OCI-LY7 (cell line): Measurements from ENCODE around the gene ITIH1. TPM values are rescaled to one million over a fixed set of nuclear protein-coding genes. Genes with fewer than 3 reads are reported as not detected.

Experiments used
- BruUV-seq: library from RNA; stranded (reverse); fragments of 400-500 nt; replicated peaks from 2 replicates; lab custom pipeline; 2021; lab: Mats Ljungman, UMichigan
- CTCF ChIA-PET: fragments of 300-600 bp; sonication (Branson Sonifier 250); formaldehyde crosslinking; loops from one replicate; lab custom pipeline; 2022; ENCODE audit warnings: antibody characterized with exemption; ENCODE audit not compliant: unreplicated experiment; lab: Charles Lee
- POLR2A ChIA-PET: fragments of 300-600 bp; sonication (Branson Sonifier 250); formaldehyde crosslinking; loops from one replicate; lab custom pipeline; 2022; ENCODE audit warnings: antibody characterized with exemption; lab: Charles Lee
- DNase-seq: peaks from one replicate; pipeline ENCODE4 v3.0.0-alpha.2; 2015; ENCODE audit warnings: low spot score
- H2AFZ ChIP-seq: fragments of 200-600 bp; sonication (generic), shearing (Covaris generic); 2 replicates; pipeline ENCODE4 v1.6.1; 2014; ENCODE audit warnings: mild to moderate bottlenecking, antibody characterized with exemption, low read length, moderate library complexity
- H3K27ac ChIP-seq: fragments of 200-600 bp; sonication (generic); 2 replicates; pipeline ENCODE4 v1.5.1; 2014; ENCODE audit warnings: mixed run types, low read depth, mild to moderate bottlenecking, moderate library complexity, low read length, inconsistent platforms; ENCODE audit not compliant: poor library complexity, severe bottlenecking
- H3K36me3 ChIP-seq: fragments of 200-600 bp; sonication (generic); 2 replicates; pipeline ENCODE4 v1.6.1; 2014; ENCODE audit warnings: mild to moderate bottlenecking, antibody characterized with exemption, low read length, moderate library complexity, mixed read lengths; ENCODE audit not compliant: insufficient read depth
- H3K4me1 ChIP-seq: fragments of 200-600 bp; sonication (generic); 2 replicates; pipeline ENCODE4 v1.5.1; 2014; ENCODE audit warnings: mild to moderate bottlenecking, low read length; ENCODE audit not compliant: insufficient read depth, poor library complexity, severe bottlenecking
- H3K4me2 ChIP-seq: fragments of 200-600 bp; sonication (generic); 2 replicates; pipeline ENCODE4 v1.6.1; 2014; ENCODE audit warnings: mild to moderate bottlenecking, low read length
- H3K4me3 ChIP-seq: fragments of 200-600 bp; sonication (generic); 2 replicates; pipeline ENCODE4 v1.5.1; 2014; ENCODE audit warnings: mild to moderate bottlenecking, low read depth, low read length; ENCODE audit not compliant: poor library complexity, severe bottlenecking
- H3K79me2 ChIP-seq: fragments of 200-600 bp; sonication (generic); 2 replicates; pipeline ENCODE4 v1.6.1; 2016; ENCODE audit warnings: low read depth, mild to moderate bottlenecking, low read length, moderate library complexity, mixed read lengths; ENCODE audit not compliant: insufficient read depth
- H3K9me2 ChIP-seq: fragments of 200-600 bp; sonication (generic); 2 replicates; pipeline ENCODE4 v1.6.1; 2016; ENCODE audit warnings: mild to moderate bottlenecking, low read length, mixed read lengths; ENCODE audit not compliant: insufficient read depth
- H3K9me3 ChIP-seq: fragments of 200-600 bp; sonication (generic); 2 replicates; pipeline ENCODE4 v1.6.1; 2014; ENCODE audit warnings: mild to moderate bottlenecking, mixed run types, low read length, mixed read lengths
- H4K20me1 ChIP-seq: fragments of 200-600 bp; sonication (generic); 2 replicates; pipeline ENCODE4 v1.6.1; 2014; ENCODE audit warnings: mild to moderate bottlenecking, antibody characterized with exemption, low read length, moderate library complexity, mixed read lengths; ENCODE audit not compliant: insufficient read depth
- EZH2phosphoT487 ChIP-seq: fragments of 200-600 bp; sonication (generic); IDR thresholded peaks from 2 replicates; pipeline ENCODE4 v1.6.1; 2018; ENCODE audit warnings: low read depth, borderline replicate concordance, mild to moderate bottlenecking, mixed run types, antibody characterized with exemption, low read length, moderate library complexity, mixed read lengths
- intact Hi-C: fragments of 100-400 bp; cut with micrococcal nuclease; formaldehyde crosslinking; loops from one replicate; pipeline ENCODE4 v1.10.0; 2022; ENCODE audit not compliant: unreplicated experiment
- total RNA-seq, 2 experiments: library from RNA; depleted of rRNA in 1 of 2; stranded (reverse); fragments of >200 nt in 1 of 2; shearing (Covaris generic) in 1 of 2; gene quantifications; 2 replicates each; pipeline ENCODE4 v1.2.3, GENCODE V29; 2014 to 2022
- TF ChIP-seq, protein P1 (sequence below): fragments of 200-600 bp; sonication (generic); conservative IDR thresholded peaks from 2 replicates; pipeline ENCODE4 v1.5.1; 2014; ENCODE audit warnings: mild to moderate bottlenecking, antibody characterized with exemption, low read length, moderate library complexity, mixed read lengths

Gene ITIH1
- total RNA-seq, 2 experiments from 2014 or later = not detected

DNA sequence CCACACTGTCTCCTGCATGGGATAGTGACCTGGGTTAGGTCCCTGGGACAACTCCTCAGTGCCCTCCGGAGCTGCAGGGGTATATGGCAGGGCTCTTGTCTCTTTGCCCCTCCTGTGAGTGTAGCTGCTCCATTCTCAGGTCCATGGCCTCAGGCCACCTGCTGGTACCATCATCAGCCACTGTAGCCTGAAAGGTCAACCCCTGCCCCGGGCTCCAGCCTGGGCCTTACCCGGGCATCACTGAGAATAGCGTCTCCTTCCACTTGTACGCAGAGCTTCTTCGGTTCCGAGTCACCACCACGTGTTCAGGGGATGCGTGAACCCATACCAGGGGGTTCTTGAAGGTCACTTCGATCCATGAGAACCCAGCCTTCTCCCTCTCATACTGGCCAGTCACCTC lies 39.3 kb downstream of the ITIH1 start:
- no peak for TF ChIP-seq EZH2phosphoT487
- TF ChIP-seq, protein P1, sequence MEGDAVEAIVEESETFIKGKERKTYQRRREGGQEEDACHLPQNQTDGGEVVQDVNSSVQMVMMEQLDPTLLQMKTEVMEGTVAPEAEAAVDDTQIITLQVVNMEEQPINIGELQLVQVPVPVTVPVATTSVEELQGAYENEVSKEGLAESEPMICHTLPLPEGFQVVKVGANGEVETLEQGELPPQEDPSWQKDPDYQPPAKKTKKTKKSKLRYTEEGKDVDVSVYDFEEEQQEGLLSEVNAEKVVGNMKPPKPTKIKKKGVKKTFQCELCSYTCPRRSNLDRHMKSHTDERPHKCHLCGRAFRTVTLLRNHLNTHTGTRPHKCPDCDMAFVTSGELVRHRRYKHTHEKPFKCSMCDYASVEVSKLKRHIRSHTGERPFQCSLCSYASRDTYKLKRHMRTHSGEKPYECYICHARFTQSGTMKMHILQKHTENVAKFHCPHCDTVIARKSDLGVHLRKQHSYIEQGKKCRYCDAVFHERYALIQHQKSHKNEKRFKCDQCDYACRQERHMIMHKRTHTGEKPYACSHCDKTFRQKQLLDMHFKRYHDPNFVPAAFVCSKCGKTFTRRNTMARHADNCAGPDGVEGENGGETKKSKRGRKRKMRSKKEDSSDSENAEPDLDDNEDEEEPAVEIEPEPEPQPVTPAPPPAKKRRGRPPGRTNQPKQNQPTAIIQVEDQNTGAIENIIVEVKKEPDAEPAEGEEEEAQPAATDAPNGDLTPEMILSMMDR = no peak
- H4K20me1 ChIP-seq = no peaks in the 10 kb centered on the region
- H3K4me3 ChIP-seq = no peak overlapping the region
- ChIA-PET CTCF (interaction anchor here (0.6 kb wide), 1 partner anchor 191 kb away, joined by 3 read pairs; no protein-coding TSS in a partner anchor), POLR2A (no interaction called here)
- no peaks in the 10 kb centered on the region for H3K79me2 ChIP-seq
- intact Hi-C loops = no loop called here
- H3K4me1 ChIP-seq = no peaks in the 10 kb centered on the region
- H3K4me2 ChIP-seq = no peak overlapping the region
- no peaks in the 10 kb centered on the region for H3K36me3 ChIP-seq
- no peak overlapping the region for H3K27ac ChIP-seq
- H3K9me2 ChIP-seq = no peaks in the 10 kb centered on the region
- DNase-seq = no peak
- no peaks in the 10 kb centered on the region for H3K9me3 ChIP-seq
- H2AFZ ChIP-seq = no peak overlapping the region
- no TSS peak for BruUV-seq

GRCh38 chr3:52817221-52817620 lies 39.8 kb downstream of the ITIH1 start:
- CTCF ChIA-PET = no interaction called here
- no peaks in the 10 kb centered on the region for H3K9me2 ChIP-seq
- H3K9me3 ChIP-seq = no peaks in the 10 kb centered on the region
- intact Hi-C loops = no loop called here
- H4K20me1 ChIP-seq = no peaks in the 10 kb centered on the region
- H3K4me3 ChIP-seq = no peak overlapping the region
- TF ChIP-seq, protein P1 = no peak
- TF ChIP-seq EZH2phosphoT487 = no peak
- H2AFZ ChIP-seq = no peak overlapping the region
- DNase-seq = no peak
- H3K36me3 ChIP-seq = no peaks in the 10 kb centered on the region
- no peaks in the 10 kb centered on the region for H3K79me2 ChIP-seq
- H3K27ac ChIP-seq = no peak overlapping the region
- no peaks in the 10 kb centered on the region for H3K4me1 ChIP-seq
- no TSS peak for BruUV-seq
- POLR2A ChIA-PET = no interaction called here
- no peak overlapping the region for H3K4me2 ChIP-seq

DNA sequence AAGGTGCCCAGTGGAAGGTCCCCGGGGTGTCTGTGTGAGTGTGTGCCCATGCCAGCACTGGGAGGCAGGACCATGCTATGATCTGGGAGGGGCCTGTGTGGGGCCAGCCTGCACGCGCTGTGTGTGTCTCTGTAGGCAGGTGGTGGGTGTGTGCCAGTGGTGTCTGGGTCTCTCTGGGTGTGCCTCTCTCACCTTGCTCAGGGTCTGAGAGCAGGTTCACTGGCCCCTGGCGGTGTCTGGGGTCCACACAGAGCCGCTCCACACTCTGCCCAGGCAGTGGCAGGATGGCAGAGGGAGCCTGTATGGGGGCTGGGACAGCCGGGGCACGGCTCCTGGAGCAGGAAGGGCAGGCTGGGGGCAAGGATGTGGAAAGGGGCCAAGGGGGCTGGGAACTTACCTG lies 40.5 kb downstream of the ITIH1 start:
- DNase-seq = no peak
- Histone ChIP-seq H3K27ac (no peak overlapping the region), H3K79me2 (no peaks in the 10 kb centered on the region), H2AFZ (no peak overlapping the region), H4K20me1 (no peaks in the 10 kb centered on the region), H3K9me3 (no peaks in the 10 kb centered on the region), H3K4me2 (no peak overlapping the region), H3K36me3 (no peaks in the 10 kb centered on the region), H3K9me2 (no peaks in the 10 kb centered on the region), H3K4me1 (no peaks in the 10 kb centered on the region), H3K4me3 (no peak overlapping the region)
- ChIA-PET POLR2A (no interaction called here), CTCF (no interaction called here)
- intact Hi-C loops = no loop called here
- no TSS peak for BruUV-seq
- TF ChIP-seq EZH2phosphoT487 = no peak
- TF ChIP-seq, protein P1 = no peak
